Measurements from ENCODE around the gene SLC38A5. TPM values are rescaled to one million over a fixed set of nuclear protein-coding genes. Genes with fewer than 3 reads are reported as not detected.

Gene SLC38A5
- total and polyA plus RNA-seq, 9 of the 15 experiments (the other 6 are each of a cell fraction or from before 2014, with no cell fraction given), result 9.3 to 228 (median 142) TPM

DNA sequence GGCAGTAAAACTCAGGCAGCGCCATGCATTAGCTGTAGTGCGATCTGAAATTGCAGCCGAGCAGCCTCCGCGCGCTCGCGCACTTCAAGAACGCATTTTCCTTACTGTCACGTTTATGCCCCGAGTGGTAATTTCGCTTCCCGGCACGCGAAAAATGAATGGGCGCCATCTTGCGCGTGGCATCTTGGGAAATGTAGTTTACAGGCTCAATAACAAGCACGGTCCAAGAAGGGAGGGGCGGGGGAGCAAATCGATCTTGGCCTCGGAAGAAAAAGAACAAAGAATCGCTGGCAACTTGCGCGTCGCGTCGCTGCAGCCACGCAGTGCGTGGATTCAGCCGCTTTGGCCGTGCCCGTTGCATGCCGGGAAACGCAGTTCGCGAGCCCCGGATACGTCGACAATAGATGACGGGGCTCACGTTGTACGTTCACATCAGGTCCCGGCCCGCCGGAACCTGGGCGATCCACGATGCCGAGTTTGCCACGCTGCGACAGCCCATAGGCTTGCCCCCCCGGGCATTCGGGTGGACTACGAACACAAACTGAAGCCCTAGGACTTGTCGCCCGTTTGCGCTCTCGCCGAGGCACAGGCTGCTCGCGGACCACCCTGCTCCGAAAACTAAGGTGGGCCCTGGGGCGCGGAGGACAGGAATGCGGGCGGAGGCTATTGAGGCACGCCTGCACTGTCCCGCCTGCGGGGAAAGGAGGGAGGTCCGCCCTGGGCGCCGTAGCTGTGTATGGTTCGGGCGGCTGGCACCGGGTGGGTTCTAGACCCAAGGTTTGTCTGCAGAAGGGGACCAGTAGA, 5.9 kb upstream of the SLC38A5 start, which contains the start of gene FTSJ1 (continued):
- TF ChIP-seq ZC3H11A (IDR thresholded peaks at IDR 0.05; ENCODE audit: low read depth, low read length) (no peak), ESRRA (IDR thresholded peaks at IDR 0.05; ENCODE audit: borderline replicate concordance, low read depth) (0 out of 2 replicates have a peak, but pooled peaks have one; percentile 24), NCOA2 (IDR thresholded peaks at IDR 0.05; ENCODE audit: partially characterized antibody in 2 of 2) (no peak), ZFP36 (IDR thresholded peaks at IDR 0.05; ENCODE audit: low read depth, low read length, partially characterized antibody) (no peak), ZNF444 (CRISPR knock-in tag; IDR thresholded peaks at IDR 0.05) (no peak), PRPF4 (IDR thresholded peaks at IDR 0.05; ENCODE audit: insufficient read depth, low read depth, low read length, poor library complexity, severe bottlenecking) (no peak), DACH1 (IDR thresholded peaks at IDR 0.05; ENCODE audit: partially characterized antibody) (no peak), ETV1 (tag; conservative IDR thresholded peaks at IDR 0.05; ENCODE audit: low read depth) (peak; percentile 35; the same call in 1 of the 2 replicates), WHSC1 (IDR thresholded peaks at IDR 0.05; ENCODE audit: low read length) (no peak), ZNF766 (CRISPR knock-in tag; conservative IDR thresholded peaks at IDR 0.05) (peak; percentile 78; the same call in 1 of the 2 replicates), ZNF79 (CRISPR knock-in tag; IDR thresholded peaks at IDR 0.05; ENCODE audit: low read depth) (no peak), TFAM (CRISPR knock-in tag; conservative IDR thresholded peaks at IDR 0.05) (no peak), EP300 (IDR thresholded peaks at IDR 0.05; ENCODE audit: low read length) (no peak), ZNF140 (CRISPR knock-in tag; IDR thresholded peaks at IDR 0.05) (no peak), ZFPM2 (CRISPR knock-in tag; IDR thresholded peaks at IDR 0.05) (no peak), TRIM24 (IDR thresholded peaks at IDR 0.05) (no peak), POLR2AphosphoS5 (IDR thresholded peaks at IDR 0.05; ENCODE audit: control insufficient read depth, insufficient read depth, low read depth, low read length) (no peak)
- TF ChIP-seq, protein P1, sequence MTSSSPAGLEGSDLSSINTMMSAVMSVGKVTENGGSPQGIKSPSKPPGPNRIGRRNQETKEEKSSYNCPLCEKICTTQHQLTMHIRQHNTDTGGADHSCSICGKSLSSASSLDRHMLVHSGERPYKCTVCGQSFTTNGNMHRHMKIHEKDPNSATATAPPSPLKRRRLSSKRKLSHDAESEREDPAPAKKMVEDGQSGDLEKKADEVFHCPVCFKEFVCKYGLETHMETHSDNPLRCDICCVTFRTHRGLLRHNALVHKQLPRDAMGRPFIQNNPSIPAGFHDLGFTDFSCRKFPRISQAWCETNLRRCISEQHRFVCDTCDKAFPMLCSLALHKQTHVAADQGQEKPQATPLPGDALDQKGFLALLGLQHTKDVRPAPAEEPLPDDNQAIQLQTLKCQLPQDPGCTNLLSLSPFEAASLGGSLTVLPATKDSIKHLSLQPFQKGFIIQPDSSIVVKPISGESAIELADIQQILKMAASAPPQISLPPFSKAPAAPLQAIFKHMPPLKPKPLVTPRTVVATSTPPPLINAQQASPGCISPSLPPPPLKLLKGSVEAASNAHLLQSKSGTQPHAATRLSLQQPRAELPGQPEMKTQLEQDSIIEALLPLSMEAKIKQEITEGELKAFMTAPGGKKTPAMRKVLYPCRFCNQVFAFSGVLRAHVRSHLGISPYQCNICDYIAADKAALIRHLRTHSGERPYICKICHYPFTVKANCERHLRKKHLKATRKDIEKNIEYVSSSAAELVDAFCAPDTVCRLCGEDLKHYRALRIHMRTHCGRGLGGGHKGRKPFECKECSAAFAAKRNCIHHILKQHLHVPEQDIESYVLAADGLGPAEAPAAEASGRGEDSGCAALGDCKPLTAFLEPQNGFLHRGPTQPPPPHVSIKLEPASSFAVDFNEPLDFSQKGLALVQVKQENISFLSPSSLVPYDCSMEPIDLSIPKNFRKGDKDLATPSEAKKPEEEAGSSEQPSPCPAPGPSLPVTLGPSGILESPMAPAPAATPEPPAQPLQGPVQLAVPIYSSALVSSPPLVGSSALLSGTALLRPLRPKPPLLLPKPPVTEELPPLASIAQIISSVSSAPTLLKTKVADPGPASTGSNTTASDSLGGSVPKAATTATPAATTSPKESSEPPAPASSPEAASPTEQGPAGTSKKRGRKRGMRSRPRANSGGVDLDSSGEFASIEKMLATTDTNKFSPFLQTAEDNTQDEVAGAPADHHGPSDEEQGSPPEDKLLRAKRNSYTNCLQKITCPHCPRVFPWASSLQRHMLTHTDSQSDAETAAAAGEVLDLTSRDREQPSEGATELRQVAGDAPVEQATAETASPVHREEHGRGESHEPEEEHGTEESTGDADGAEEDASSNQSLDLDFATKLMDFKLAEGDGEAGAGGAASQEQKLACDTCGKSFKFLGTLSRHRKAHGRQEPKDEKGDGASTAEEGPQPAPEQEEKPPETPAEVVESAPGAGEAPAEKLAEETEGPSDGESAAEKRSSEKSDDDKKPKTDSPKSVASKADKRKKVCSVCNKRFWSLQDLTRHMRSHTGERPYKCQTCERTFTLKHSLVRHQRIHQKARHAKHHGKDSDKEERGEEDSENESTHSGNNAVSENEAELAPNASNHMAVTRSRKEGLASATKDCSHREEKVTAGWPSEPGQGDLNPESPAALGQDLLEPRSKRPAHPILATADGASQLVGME (CRISPR knock-in tag; IDR thresholded peaks at IDR 0.05), result no peak
- TF ChIP-seq, protein P2, sequence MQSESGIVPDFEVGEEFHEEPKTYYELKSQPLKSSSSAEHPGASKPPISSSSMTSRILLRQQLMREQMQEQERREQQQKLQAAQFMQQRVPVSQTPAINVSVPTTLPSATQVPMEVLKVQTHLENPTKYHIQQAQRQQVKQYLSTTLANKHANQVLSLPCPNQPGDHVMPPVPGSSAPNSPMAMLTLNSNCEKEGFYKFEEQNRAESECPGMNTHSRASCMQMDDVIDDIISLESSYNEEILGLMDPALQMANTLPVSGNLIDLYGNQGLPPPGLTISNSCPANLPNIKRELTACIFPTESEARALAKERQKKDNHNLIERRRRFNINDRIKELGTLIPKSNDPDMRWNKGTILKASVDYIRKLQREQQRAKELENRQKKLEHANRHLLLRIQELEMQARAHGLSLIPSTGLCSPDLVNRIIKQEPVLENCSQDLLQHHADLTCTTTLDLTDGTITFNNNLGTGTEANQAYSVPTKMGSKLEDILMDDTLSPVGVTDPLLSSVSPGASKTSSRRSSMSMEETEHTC (IDR thresholded peaks at IDR 0.05), result no peak
- TF ChIP-seq, protein P3, sequence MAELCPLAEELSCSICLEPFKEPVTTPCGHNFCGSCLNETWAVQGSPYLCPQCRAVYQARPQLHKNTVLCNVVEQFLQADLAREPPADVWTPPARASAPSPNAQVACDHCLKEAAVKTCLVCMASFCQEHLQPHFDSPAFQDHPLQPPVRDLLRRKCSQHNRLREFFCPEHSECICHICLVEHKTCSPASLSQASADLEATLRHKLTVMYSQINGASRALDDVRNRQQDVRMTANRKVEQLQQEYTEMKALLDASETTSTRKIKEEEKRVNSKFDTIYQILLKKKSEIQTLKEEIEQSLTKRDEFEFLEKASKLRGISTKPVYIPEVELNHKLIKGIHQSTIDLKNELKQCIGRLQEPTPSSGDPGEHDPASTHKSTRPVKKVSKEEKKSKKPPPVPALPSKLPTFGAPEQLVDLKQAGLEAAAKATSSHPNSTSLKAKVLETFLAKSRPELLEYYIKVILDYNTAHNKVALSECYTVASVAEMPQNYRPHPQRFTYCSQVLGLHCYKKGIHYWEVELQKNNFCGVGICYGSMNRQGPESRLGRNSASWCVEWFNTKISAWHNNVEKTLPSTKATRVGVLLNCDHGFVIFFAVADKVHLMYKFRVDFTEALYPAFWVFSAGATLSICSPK (IDR thresholded peaks at IDR 0.05; ENCODE audit: borderline replicate concordance), result no peak

All from K562 (cell line).